AG09319 (cell line): ENCODE results near the gene SYVN1.

Source experiments
- DNase-seq: peaks from one replicate; pipeline ENCODE4 v3.0.0-alpha.2; 2010; ENCODE audit warnings: low read depth; ENCODE audit errors: extremely low read depth
- TF ChIP-seq, protein P1 (sequence below): IDR thresholded peaks from 2 replicates; pipeline ENCODE4 v1.5.1; 2011; ENCODE audit warnings: low read depth, mild to moderate bottlenecking, inconsistent platforms, low read length, moderate library complexity

The SYVN1 gene

DNA sequence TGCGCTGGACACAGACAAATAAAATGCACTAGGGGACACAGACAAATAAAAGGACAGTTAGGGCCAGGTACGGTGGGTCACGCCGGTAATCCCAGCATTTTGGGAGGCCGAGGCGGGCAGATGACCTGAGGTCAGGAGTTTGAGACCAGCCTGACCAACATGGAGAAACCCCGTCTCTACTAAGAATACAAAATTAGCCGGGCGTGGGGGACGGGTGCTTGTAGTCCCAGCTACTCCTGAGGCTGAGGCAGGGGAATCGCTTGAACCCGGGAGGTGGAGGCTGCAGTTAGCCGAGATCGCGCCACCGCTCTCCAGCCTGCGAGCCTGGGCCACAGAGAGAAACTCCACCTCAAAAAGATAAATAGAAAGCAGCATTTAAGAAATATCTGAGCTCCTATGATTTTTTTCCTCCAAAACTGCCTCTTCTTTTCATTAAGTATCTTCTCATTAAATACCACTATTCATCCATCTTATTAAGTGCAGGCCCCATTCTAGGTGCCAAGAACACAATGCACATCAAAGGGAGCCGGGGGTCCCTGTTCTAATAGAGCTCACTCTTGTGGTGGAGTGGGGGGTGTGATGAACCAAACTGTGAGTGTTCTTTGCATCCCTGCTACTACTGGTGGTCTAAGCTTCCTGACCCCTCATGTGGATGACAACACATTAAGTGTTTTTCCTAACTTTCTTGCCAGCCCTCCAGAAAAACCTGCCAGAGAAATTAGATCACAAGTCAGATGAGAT, 16.1 kb downstream of the SYVN1 start:
- DNase-seq, result no peak
- TF ChIP-seq, protein P1, sequence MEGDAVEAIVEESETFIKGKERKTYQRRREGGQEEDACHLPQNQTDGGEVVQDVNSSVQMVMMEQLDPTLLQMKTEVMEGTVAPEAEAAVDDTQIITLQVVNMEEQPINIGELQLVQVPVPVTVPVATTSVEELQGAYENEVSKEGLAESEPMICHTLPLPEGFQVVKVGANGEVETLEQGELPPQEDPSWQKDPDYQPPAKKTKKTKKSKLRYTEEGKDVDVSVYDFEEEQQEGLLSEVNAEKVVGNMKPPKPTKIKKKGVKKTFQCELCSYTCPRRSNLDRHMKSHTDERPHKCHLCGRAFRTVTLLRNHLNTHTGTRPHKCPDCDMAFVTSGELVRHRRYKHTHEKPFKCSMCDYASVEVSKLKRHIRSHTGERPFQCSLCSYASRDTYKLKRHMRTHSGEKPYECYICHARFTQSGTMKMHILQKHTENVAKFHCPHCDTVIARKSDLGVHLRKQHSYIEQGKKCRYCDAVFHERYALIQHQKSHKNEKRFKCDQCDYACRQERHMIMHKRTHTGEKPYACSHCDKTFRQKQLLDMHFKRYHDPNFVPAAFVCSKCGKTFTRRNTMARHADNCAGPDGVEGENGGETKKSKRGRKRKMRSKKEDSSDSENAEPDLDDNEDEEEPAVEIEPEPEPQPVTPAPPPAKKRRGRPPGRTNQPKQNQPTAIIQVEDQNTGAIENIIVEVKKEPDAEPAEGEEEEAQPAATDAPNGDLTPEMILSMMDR, result no peak

DNA sequence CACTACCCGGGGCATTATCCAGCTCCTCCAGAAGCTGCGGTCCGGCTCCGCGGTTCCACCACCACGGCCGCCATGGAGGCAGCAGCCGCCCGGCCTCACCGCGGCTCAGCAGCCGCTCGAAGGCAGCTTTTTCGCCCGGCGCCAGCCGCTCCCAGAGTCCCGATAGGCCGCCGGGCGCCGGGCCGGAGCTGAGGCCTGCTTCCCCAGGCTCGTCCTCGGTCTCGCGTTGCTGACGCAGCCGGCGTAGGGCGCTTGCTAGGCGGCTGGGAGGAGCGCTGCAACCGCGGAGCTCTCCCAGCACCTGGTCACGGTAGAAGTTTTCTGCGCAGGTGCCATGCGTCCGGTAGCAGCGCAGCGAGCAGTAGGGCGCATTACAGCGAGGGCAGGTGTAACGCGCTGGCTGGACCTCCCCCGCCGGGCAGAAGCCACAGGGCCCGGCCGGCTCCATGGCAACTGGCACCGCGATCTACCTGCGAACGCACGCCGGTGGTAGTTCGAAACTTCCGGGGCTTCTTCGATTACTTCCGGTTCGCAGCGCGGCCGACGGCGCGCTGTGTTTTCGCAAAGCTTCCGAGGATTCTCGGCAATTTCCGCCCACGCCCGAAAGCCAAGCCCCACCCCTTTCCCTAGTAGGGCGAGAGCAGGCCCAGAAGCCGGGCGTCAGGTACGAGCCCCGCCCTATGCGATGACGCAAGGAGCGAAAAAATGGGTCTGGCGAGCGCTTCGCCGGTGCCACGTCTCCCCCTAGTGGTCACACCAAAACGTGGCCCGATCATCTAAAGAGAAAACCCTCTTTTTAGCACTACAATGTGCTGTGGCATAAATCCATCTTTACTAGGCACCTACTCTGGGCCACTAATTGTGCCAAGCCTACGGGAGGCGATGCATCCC, 16.9 kb downstream of the SYVN1 start, which contains the start of gene ZNHIT2:
Gene ZNHIT2 (minus strand): TSS at position 496 of the 891 bp plus-strand sequence. CDS start 48 bp downstream, at position 448.
- peak; percentile 96 for DNase-seq
- TF ChIP-seq, protein P1, result peak; percentile 93

DNA sequence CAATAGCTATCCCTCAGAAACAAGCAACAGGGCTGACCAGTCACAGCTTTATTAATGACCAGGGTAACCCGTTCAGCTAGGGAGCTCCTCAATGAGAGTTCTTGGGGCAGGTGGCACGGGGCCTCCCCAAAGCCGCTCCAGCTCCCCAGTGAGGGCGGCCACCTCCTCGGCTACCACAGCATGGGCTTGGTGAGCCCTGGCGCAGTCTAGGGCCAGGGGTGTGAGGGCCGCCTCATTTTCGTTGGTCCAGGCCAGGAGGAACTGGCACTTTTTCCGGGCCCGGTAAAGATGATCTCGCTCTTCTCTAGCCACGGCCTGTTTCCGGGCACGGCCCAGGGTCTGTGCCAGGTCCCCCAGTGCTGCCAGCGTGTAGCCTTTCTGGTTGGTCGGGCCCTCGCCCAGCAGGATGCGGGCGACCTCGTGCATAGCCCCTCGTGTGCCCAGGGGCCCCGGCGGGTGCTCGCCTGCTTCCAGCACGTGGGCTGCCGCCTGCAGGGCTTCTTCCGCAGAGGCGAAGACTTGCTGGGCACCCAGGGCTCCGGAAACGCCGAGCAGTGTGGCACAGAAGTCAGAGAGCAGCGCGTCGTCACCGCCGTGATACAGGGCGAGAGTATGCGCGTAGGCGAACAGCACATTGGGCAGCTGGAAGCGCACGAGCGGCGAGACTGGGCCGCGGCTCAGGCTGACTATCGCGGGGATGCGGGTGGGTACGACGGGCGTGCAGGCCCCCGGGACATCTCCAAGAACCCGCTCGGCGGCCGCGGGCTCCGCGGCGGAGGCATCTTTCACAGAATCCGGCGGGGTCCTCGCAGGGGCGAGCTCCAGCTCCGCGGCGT, 17.7 kb downstream of the SYVN1 start:
- DNase-seq, result no peak
- TF ChIP-seq, protein P1, result no peak

DNA sequence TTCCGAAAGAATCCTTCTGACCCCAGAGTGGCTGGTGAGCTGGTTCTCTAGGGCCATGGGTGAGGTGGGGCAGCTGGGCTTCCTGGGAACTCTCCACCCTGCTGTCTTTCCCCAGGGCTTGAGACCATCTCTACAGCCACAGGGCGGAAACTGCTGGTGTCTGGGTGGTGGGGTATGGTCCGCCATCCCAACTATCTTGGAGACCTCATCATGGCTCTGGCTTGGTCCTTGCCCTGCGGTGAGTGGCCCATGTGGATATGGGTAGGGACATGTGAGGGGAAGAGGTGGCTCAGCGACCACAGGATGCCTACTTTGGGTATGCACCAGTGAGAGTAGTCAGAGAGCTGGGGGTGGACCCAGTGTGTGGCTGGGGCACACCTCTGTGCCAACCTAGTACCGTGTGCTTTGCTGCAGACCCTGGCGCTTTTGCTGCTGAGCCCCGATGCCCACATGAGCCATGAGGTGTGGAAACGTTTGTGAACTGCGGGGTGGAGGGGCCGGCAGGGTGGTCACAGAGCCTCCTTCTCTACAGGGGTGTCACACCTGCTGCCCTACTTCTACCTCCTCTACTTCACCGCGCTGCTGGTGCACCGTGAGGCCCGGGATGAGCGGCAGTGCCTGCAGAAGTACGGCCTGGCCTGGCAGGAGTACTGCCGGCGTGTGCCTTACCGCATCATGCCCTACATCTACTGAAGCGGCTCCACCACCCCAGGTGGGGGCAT, 18.8 kb downstream of the SYVN1 start:
- TF ChIP-seq, protein P1, result no peak
- DNase-seq, result no peak

DNA sequence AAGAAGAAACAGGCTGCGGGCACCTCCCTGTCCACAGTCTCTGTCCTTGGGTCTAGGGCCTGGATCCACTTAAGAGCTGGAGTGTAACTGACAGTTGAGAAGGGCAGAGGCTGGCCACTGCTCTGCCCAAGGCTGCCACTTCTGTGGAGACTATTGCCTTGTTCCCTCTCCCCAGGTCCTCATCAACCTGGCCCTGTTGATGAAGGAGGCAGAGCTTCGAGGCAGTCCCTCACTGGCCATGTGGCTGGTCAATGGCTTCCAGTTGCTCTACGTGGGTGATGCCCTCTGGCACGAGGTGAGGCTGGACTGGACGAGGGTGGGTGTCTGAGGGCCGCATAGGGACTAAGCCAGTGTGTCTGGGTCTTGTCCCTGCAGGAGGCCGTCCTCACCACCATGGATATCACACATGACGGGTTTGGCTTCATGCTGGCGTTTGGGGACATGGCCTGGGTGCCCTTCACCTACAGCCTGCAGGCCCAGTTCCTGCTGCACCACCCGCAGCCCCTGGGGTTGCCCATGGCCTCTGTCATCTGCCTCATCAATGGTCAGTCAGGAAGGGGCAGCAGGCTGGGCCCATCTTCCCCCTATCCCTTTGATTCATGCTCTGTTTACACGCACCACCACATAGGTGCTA, 19.7 kb downstream of the SYVN1 start:
- TF ChIP-seq, protein P1, result no peak
- DNase-seq, result no peak

DNA sequence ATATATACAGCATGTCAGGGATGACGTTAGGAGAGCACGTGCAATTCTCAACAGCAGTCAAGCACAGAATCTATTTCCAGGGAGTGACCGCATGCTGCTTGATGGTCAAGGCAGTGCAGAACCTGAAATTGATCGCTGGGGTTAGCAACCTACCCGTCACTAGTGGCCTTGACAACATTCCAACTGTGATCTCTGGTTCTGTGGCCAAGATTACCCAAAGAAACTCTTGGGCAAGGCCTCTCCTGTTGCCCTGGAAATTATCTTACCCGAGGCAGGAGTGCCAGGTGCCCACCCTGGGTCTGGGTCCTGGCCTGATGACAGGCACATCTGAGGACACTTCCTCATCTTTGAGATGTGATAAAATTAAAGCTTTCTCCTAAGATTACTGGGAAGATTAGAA, 20.5 kb downstream of the SYVN1 start:
- DNase-seq, result no peak
- TF ChIP-seq, protein P1, result no peak
